GM21723 (cell line): ENCODE results near the gene MTSS2.

Source experiments
- ATAC-seq: cut with Tn5 transposase; IDR thresholded peaks from one replicate; pipeline ENCODE4 v1.9.1; 2021; ENCODE audit warnings: mild to moderate bottlenecking, moderate library complexity; ENCODE audit not compliant: unreplicated experiment

Gene MTSS2

DNA sequence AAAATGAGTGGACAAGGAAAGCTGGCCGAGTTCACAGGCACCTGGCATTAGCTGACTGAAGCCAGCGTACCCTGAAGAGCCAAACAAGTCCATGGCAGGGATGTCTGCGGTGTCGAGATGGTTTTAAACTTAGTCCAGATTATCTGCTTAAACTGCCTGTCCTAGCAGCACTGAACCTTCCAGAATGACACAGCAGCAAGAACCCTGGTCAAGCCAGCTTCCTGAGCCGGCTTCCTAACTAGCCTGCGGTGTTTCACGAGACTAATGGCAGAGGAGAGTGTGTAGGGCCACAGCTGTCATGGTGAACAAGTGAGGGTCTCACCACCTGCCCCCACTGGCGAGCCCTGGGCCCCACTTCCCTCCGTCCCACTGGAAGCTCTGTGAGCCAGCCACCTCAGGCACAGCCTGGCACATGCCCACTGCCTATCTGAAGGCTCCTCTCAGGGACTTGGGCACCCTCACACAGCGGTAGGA, 28.8 kb upstream of the MTSS2 start:
- ATAC-seq = no peak

DNA sequence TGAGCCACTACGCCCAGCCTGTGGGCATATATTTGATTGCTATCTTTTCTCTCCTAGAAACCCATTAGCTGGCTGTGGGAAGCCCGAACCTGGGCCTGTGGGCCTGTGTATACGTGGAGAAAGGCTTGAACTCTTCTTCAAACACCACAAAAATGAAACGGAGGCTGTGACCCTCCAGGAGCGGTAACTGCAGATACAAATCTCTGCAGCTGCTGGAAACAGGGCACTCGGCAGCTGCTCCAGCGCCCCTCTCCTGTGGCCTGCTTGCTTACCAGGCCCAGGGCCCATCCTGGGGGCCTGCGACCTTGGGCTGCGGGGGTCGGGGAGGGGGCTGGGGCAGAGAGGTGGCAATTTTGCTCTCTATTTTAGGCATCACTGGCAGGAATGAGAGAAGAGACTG, 28.0 kb upstream of the MTSS2 start:
- no peak for ATAC-seq

DNA sequence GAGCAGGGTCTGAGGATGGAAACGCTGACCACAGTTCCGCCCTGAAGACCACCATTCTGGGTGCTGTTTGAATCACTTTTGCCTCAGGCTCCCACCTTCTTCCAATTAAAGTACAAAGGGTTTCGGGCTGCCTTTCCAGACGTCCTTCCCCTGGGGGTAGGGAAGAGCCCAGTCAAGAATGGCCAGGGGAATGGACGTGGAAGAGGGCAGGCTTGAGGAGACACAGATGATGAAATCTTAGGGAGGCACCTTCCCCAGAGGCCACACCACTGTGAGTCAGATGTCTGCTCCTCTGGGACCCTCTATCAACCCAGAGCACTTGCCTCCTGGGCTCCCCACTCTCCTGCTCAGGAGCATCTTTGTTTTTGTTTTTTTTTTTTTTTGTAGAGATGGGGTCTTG, 27.5 kb upstream of the MTSS2 start:
- no peak for ATAC-seq

DNA sequence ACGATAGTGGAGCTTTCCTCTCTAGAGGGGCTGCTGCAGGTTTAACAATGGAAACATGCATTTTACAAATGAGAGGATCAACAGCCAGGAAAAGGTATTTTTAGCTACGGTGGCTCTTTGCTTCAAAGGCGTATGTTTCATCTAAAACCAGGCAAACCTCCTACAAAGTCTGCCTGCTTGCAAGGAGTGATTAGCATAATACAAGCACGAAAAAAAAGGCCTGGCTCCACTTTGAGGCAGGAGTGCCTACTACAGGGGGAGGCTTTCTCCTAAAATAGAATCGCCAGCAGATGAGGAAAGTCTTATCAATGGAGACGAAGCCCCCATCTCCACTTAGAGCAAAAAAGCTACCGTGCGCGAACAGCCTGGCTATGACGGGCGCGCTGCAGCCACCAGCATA, 27.1 kb upstream of the MTSS2 start:
- no peak for ATAC-seq

DNA sequence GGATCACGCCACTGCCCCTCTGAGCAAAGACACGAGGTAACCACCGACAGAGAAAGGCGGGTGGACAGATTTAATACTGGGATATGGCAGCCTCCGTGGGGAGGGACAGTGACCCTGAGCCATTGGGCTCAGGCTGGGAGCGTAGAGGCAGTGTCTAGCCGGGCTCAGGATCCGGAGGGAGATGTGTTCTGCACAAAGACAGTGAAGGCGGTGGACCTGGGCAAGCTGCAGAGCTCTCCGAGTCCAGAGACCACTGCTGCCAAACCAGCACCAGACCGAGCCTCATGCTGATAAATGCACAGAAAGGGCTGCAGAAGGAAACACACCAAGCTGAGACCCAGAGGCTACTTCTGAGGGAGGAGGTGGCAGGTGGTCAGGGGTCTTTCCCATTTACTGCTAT, 26.5 kb upstream of the MTSS2 start:
- no peak for ATAC-seq

DNA sequence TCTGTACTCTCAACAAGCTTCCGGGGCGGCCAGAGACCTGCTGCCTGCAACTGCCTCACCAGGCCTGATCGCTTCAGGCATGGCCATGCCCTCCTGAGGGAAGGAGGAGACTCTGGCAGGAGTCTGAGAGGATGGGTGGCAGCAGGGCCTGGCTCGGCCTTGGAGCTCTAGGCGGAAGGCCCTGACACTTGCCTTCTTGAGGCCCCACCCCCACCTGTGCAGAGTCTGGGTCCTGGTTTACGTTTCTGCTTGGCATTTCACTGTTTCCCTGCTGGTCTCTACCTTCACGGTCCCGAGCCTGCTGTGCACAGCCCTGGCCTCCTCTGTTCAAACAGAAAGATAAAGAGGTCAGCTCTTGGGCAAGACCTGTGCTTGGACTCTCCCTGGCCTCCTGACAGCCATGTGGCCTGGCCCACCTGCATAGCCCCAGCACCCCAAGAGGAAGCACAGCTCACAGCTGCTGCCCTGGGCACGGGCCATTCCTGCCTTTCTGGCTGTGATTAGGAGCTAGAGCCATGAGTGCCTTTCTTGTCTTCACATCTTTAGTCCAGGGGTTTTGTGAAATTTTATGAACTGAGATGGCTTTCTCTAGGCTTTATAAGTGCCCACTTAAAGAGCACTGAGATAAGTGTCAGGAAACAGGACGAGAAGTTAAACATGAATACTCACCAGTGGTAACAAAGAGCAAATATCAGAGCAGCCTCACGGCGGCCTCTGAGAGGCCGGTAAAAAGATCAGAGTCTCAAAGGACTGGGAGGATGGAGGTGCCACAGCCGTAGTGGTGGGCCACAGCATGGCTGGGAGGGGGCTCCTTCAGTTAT, 25.6 kb upstream of the MTSS2 start:
- no peak for ATAC-seq

DNA sequence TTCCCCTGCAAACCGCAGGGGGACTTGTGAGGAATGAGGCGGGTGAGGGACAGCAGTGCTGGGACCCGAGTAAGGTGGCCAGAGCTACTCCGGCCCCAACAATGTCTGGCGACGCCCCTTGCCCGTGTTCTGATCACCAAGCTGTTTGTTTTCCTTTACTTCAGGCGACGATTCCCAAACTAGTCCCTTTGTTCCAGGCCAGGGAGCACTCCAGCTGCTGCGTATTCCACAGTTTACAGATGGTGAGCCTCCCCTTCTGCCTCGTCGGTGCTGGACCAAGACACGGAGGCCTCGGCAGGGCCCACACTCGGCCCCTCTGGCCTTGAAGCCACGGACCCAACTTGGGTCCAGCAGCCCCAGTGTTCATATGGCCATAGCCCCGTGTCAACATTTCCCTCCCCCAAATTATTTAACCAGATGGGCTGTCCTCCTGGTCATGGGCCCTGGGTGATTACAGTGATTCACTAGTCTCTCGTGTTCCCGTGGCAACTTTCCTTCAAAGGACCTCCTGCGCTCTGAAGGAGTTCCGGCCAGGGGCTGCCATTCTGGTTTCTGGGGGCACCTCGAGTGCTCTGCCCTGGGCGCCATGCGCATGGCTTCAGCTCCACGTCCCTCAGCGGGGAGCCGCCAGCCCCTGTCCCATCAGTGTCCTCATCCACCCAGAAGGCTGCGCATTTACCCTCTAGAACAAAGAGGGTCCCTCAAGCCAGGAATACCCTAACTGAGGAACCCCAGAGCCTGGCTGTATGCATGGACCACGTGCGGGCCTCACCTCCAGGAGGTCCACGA, 24.8 kb upstream of the MTSS2 start:
- no peak for ATAC-seq

DNA sequence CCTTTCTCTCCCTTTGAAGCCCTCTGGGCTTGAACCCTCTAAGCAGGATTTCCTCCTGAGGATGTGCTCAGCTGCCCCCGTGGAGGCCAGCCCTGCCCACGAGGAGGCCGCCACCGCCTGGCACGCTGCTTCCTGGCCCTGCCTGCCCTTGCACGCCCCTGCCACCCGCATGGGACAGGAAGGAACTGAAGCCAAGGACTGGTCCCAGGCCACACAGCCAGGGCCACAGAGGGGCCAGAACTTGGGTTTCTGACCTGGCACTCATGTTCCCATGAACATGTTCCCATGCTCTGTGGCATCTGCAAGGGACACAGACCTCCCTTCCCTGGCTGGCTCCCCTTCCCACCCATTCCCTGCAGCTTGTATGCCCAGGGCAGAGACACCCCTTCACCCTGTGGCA, 24.1 kb upstream of the MTSS2 start:
- ATAC-seq = no peak

DNA sequence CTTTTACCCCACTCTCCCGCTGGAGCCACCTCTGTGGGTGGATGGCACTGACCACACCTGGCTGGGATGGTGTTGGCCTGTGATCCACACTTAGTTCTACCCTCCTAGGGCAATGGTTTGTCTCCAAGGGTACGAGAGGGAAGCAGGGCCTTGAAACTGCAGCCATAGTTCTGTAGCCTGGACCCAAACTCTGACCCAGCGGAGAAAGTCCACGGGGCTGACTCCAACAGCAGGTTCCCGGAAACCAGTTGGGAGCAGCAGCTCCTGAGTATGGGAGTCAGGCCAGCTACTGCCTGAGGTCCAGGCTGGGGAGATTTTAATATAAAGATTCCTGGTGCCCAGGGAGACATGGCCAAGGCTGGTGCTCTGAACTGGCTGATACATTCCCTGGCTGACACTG, 23.6 kb upstream of the MTSS2 start:
- no peak for ATAC-seq

DNA sequence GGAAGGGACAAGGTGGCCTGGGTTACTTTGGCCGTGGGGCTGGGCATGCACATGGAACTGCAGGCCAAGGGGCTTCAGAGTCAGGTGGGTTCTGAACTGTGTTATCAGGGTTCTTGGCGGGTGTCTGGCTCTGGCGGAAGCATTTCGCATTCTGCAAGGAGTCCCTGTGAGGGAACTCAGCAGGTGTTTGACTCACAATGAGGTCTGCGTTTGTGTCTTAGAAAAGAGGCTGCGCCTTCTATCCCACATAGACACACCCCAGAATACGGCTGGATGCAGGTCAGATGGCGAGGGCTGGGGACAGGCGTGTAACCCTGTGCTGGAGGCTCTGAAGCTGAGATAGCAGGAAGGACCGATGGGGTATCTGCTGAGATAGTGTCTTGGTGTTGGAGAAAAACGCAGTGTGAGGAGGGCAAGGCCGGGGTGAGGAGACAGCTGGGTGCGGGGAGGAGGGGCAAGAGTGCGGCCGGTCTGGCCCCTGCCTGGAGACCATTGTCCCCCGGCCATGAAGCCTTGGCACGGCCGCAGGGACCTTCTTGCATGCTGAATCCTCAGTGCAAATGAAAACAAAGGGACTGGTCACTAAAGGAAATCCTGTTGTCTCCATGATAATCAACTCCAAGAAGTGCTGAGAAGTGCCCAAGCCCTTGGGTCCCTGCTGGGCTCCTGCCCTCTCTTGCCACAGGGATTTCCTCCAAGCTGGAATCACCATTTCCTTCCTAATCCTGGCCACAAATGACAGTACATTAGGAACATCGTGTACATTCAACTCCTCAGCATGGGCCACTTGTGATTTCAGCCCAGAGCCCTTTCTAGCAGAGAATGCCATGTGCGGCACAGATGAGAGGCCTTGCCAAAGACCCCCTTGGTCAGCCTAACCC, 22.8 kb upstream of the MTSS2 start:
- no peak for ATAC-seq

DNA sequence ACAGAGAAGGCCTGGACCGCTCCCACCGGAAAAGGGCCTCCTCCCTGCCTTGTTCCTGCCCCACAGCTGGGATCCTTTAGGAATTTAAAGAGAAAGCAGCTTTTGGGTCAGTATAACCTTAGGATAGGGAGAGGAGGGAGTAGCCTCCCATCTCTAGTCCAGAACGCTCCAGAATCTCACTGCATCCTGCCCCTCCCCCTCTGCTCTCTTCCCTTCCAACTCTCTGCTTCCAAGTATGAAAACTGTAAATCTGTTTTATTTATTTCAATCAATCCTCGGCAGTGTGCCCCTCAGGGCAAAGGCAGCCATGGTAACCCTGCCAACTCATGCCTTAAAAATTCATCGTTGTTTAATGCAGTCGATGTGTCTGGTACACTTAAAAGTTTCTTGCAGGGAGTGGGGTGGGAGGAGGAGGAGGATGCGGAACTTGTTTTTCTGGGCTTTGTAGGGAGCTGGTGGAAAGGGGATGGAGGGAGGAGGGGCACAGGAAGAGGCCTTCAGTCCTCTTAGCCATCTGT, 21.2 kb upstream of the MTSS2 start:
- ATAC-seq = no peak

DNA sequence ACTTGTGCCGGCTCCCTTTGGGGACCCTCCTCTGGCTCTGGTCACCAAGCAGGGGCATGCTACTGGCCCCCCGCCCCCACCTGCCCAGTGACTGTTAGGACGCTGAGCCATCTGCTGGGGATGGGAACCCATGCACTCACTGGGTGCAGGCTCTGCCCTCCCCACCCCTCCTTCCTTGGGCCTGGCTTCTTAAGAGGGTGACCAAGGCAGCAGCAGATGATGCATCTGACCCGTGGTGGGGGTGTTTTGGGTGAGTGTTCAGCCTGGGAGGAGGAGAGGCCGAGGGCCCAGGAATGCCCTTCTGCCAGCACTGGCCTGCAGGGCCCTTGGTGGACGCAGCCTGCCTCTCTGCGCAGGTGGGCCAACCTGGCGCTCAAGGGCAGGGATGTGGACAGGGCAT, 19.2 kb upstream of the MTSS2 start:
- no peak for ATAC-seq

DNA sequence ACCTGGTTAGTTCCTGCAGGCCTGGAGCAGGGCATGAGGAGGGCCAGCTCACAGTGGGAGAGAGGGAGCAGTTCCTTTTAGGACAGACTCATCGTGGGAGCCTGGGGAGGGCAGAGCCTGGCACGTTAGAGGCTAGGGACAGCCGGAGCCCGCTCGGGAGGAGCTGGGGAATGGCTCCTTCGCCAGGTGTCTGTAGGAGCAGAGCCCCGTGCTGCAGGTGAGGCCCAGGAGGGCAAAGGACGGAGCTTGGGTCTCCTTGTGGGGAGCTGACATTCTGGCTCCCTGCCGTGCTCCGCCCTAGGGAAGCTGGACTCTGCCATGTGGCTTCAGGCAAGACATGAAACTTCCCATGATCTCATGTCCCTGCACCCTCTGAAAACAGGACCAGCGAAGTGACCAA, 18.7 kb upstream of the MTSS2 start:
- ATAC-seq = no peak

DNA sequence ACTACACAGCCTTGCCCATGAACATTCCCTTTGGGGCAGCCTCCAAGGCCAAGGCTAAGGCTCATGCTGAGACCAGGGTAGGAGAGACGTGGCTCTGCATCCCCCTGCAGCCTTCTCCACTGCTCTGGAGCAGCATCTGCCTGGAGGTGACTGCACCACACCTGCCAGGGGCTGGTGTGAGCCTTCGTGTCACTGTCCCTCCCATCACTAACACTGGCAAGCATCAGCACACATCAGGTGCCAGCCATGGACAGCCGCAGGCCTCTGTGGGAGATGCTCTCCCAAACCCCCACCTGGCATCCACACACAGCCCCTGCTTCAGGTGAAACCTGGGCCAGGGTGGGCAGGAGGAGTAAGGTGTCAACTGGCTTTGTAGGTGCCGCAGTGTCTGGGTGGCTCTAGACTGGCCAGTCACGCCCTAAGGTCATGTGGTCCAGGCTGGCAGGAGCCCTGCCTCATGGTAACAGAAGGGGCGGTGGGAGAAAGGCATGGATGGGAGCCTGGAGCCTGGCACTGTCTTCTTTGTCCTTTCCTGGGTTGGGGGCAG, 18.1 kb upstream of the MTSS2 start:
- no peak for ATAC-seq

DNA sequence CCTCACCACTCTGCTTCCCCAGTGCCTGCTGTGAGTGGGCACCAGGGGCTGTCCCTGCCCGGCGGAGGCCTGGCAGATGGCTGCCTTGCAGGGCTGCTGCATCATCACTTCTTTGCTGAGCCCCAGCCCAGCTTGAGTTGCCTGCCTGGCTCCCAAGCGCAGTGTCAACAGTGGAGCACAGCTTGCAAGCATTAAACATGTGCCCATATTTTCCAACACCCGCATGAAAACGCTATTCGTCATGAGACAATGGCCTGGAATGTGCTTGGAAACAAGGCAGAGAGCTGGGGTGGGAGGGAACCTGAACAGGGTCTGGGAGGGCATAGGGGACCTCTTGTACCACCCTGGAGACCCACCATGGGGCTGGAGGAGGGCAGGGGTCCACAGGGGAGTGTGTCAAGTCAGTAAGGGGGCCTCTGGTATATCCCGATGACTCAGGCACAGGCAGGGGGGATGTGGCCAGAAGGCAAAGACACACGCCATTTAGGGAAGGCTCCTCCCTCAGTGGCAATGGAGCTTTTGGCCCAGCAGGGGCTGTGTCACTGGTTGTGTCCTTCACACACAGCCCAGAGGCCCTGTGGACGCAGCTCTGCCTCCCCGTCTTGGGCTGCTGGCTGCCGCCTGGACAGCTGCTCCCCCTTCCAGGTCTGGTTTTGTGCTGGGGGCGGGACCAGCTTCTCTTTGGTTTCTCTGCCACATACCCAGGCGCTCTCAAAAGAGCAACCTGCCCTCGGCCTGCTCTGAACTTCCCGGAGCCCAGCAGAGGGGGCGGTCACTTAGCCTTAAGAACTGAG, 17.4 kb upstream of the MTSS2 start:
- ATAC-seq = no peak

DNA sequence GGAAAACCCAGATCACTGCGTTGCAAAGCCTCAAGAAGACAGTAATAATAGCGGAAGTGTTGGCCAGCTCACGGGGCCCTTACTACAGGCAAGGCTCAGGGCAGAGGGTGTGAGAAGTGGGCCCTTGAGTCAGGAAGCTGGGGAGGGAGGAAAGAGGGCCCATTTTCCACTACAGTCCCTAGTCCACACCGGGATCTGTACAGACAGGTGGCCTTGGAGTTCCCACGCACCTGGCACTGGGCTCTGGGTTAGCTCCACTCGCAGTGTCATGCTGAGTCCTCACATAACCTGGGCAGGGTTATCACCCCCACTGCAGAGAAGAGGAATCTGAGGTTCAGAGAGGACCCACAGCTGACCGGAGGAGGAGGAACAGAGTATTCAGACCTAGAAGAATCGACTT, 16.8 kb upstream of the MTSS2 start:
- no peak for ATAC-seq

DNA sequence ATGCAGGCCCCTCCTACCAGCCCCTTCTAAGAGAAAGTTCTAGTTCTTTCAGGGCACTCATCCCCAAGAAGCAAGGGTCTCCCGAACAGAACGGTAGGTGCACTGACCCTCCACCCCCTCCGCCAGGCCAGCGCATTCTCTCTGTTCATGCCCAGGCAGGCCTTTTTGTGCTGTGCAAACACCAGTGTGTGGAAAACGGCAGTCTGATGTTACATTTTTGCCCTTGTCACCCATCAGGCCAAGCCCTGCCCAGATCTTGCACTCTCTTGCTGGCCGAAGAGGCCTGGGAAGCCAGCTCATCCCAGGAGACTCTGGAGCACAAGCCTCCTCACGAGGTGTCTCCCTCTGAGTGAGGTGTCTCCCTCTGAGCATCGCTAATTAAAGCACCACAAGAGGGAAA, 16.1 kb upstream of the MTSS2 start:
- no peak for ATAC-seq

DNA sequence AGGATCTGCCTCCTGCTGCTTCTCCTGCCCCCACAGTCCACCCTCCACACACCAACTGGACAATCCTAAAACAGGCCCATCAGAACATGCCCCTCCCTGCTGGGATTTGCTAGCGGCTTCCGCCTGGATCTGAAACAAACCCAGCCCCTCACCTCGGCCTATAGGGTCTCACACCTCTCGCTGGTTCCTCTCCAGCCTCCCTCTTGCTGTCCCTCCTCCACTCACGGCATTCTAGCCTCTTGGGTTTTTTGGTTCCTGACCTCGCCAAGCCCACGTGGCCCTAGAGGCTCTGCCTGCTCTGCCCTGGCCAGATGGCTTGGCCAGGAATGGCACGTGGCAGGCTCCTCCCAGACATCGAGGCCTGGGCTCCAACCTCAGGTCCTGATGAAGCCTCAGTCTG, 15.7 kb upstream of the MTSS2 start:
- ATAC-seq = no peak

DNA sequence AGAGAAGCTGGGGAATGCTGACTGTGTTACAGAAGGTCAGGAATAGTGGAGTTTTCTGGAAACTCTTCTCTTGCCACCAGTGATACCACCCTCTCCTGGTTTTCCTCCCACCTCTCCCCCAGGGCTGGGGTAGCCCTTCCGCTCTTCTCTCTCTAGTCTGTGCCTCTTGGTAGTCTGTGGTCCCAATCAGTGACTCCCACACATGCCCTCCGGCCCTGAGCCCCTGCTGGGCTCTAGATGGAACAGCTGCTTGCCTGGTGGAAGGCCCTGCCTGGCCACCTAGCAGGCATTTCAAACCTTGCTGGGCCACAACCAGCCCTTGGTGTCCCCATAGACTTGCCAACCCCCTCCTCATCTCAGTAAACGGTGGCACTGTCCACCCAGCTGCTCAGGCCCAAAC, 15.2 kb upstream of the MTSS2 start:
- no peak for ATAC-seq
